Parathyroid adenoma (tissue), 2 donors: Measurements from ENCODE around the gene MYO15B.
"Not testable (repeated sequence)": the region's sequence is repeated elsewhere in the genome, so short reads cannot be mapped to it uniquely, and the experiment has no call there.

ENCODE experiments used
- H2AFZ ChIP-seq: fragments of 300-600 bp; sonication (generic); one replicate; pipeline ENCODE4 v1.7.0; 2017; ENCODE audit warnings: antibody characterized with exemption, mild to moderate bottlenecking
- H3K27ac ChIP-seq: fragments of 300-600 bp; sonication (generic); one replicate; pipeline ENCODE4 v1.7.0; 2017
- H3K27me3 ChIP-seq: fragments of 300-600 bp; sonication (generic); one replicate; pipeline ENCODE4 v1.7.0; 2017; ENCODE audit warnings: low read length; ENCODE audit not compliant: control insufficient read depth, insufficient read depth
- H3K36me3 ChIP-seq: fragments of 300-600 bp; sonication (generic); one replicate; pipeline ENCODE4 v1.7.0; 2017; ENCODE audit warnings: low read length; ENCODE audit not compliant: control insufficient read depth, insufficient read depth
- H3K4me1 ChIP-seq: fragments of 300-600 bp; sonication (generic); one replicate; pipeline ENCODE4 v1.7.0; 2017; ENCODE audit warnings: control low read depth
- H3K4me2 ChIP-seq: fragments of 300-600 bp; sonication (generic); one replicate; pipeline ENCODE4 v1.7.0; 2017; ENCODE audit warnings: low read length
- H3K4me3 ChIP-seq: fragments of 300-600 bp; sonication (generic); one replicate; pipeline ENCODE4 v1.7.0; 2017; ENCODE audit warnings: low read depth, low read length
- H3K79me2 ChIP-seq: fragments of 300-600 bp; sonication (generic); one replicate; pipeline ENCODE4 v1.7.0; 2017; ENCODE audit warnings: control low read depth
- H3K9ac ChIP-seq: fragments of 300-600 bp; sonication (generic); one replicate; pipeline ENCODE4 v1.7.0; 2017; ENCODE audit warnings: mild to moderate bottlenecking
- H3K9me3 ChIP-seq: fragments of 300-600 bp; sonication (generic); one replicate; pipeline ENCODE4 v1.7.0; 2017; ENCODE audit warnings: low read length; ENCODE audit not compliant: control insufficient read depth
- TF ChIP-seq, protein P1 (sequence below): fragments of 300-600 bp; sonication (generic); IDR thresholded peaks from one replicate; pipeline ENCODE4 v1.7.0; 2017; ENCODE audit warnings: antibody characterized with exemption, mild to moderate bottlenecking
- donor health status: primary hyperparathyroidism.

The MYO15B gene

DNA sequence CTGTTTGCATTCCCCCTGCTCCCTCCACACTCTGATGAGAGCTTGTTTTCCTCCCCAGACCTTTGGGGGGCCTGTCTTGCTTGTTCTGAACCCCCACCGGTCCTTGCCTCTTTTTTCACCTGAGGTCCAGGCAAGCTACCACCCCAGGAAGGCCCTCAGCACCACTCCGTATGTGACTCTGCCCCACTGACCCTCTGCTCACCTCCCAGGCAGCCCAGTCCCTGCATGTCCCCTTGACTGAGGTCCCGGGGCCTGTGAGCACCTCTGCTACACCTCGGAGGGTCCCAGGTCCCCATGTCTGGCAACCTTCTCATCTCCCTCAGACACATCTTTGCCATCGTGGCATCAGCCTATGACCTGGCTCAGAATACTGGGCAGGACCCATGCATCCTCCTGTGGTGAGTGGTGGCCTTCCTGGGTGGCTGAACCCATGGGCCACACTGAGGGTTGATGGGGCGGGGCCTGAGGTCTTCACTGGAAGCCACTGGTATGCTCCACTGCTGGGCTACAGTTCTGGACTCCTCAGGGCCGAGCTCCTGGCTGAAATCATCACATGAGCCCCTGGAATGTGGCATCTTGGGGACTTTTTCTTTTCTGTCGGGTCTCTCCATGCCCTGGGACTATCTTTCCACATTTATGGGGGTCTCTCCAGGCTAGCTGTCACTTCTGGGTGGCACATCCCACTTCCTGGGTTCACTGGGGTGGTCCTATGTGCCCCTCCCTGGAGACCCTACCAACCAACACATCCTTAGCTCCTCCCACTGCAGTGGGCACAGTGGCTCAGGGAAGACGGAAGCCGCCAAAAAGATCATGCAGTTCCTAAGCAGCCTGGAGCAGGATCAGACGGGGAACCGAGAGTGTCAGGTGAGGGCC, 3.5 kb downstream of the MYO15B start:
- TF ChIP-seq, protein P1, sequence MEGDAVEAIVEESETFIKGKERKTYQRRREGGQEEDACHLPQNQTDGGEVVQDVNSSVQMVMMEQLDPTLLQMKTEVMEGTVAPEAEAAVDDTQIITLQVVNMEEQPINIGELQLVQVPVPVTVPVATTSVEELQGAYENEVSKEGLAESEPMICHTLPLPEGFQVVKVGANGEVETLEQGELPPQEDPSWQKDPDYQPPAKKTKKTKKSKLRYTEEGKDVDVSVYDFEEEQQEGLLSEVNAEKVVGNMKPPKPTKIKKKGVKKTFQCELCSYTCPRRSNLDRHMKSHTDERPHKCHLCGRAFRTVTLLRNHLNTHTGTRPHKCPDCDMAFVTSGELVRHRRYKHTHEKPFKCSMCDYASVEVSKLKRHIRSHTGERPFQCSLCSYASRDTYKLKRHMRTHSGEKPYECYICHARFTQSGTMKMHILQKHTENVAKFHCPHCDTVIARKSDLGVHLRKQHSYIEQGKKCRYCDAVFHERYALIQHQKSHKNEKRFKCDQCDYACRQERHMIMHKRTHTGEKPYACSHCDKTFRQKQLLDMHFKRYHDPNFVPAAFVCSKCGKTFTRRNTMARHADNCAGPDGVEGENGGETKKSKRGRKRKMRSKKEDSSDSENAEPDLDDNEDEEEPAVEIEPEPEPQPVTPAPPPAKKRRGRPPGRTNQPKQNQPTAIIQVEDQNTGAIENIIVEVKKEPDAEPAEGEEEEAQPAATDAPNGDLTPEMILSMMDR, result no peak
- no peaks in the 10 kb centered on the region for H3K4me1 ChIP-seq
- H3K36me3 ChIP-seq, result no peaks in the 10 kb centered on the region
- H3K4me3 ChIP-seq, result no peak overlapping the region
- no peak overlapping the region for H2AFZ ChIP-seq
- H3K27me3 ChIP-seq, result no peaks in the 10 kb centered on the region
- no peaks in the 10 kb centered on the region for H3K9me3 ChIP-seq
- no peaks in the 10 kb centered on the region for H3K79me2 ChIP-seq
- no peak overlapping the region for H3K4me2 ChIP-seq
- H3K27ac ChIP-seq, result no peak overlapping the region
- H3K9ac ChIP-seq, result no peak overlapping the region

DNA sequence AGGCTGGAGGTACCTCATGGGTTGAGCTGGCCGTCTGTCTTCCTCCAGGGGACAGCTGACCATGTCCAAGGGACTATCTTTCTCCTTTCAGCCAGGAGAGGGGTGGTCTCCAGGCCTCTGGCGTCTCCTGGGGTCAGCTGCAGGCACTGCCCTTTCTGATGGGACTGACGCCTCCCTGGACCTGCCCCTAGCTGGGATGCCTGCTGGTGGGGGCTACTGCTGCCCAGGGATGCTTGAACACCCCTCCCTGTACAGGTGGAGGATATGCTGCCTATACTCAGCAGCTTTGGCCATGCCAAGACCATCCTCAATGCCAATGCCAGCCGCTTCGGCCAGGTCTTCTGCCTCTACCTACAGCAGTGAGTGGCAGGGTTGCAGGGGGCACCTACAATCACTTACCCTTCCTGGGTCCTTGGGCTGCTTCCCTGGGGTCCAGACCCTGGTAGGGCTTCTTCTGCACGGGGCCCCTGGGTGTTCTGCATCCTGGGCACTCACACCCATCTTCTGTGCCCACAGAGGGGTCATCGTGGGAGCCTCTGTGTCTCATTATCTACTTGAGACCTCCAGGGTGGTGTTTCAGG, 4.2 kb downstream of the MYO15B start:
- Histone ChIP-seq H3K27me3 (no peaks in the 10 kb centered on the region), H3K9me3 (no peaks in the 10 kb centered on the region), H3K4me1 (no peaks in the 10 kb centered on the region), H3K4me2 (no peak overlapping the region), H3K4me3 (no peak overlapping the region), H3K36me3 (no peaks in the 10 kb centered on the region), H3K9ac (no peak overlapping the region), H3K27ac (no peak overlapping the region), H3K79me2 (no peaks in the 10 kb centered on the region), H2AFZ (no peak overlapping the region)
- TF ChIP-seq, protein P1, result no peak

DNA sequence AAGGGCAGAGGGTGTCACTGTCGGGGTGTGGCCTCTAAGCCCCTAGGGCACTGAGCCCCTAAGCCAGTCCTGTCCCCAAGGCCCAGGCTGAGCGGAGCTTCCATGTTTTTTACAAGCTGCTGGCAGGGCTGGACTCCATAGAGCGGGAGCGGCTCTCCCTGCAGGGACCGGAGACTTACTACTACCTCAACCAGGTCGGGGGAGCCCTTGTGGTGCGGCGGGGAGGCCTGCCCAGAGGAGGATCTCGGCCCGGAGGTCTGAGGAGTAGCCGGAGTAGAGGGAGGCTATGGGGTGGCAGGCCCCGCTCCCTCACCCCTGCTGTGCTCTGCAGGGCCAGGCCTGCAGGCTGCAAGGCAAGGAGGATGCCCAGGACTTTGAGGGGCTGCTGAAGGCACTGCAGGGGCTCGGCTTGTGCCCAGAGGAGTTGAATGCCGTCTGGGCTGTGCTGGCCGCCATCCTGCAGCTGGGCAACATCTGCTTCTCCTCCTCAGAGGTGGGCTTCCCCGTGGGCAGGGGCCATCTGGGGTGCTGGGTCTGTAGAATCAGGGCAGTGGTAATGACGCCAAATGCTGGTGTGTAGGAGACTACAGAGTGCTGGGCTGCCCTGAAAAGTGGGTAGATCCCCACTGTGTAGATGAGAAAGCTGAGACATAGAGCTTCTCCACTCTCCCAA, 4.9 kb downstream of the MYO15B start:
- no peaks in the 10 kb centered on the region for H3K36me3 ChIP-seq
- TF ChIP-seq, protein P1, result no peak
- H3K4me3 ChIP-seq, result no peak overlapping the region
- no peak overlapping the region for H3K9ac ChIP-seq
- no peaks in the 10 kb centered on the region for H3K27me3 ChIP-seq
- no peaks in the 10 kb centered on the region for H3K4me1 ChIP-seq
- no peaks in the 10 kb centered on the region for H3K9me3 ChIP-seq
- H3K4me2 ChIP-seq, result no peak overlapping the region
- H2AFZ ChIP-seq, result no peak overlapping the region
- no peak overlapping the region for H3K27ac ChIP-seq
- no peaks in the 10 kb centered on the region for H3K79me2 ChIP-seq

- H3K9me3 ChIP-seq, H2AFZ ChIP-seq, H3K9ac ChIP-seq, H3K79me2 ChIP-seq, H3K4me3 ChIP-seq, H3K36me3 ChIP-seq, H3K27me3 ChIP-seq, H3K4me1 ChIP-seq, H3K4me2 ChIP-seq, H3K27ac ChIP-seq: not testable (repeated sequence)
Observed at GRCh38 chr17:75593430-75593829, 5.8 kb downstream of the MYO15B start.

GRCh38 chr17:75594499-75595283, 7.1 kb downstream of the MYO15B start:
- H3K79me2 ChIP-seq, result no peaks in the 10 kb centered on the region
- no peak overlapping the region for H3K27ac ChIP-seq
- H3K9me3 ChIP-seq, result no peaks in the 10 kb centered on the region
- no peak overlapping the region for H2AFZ ChIP-seq
- no peak overlapping the region for H3K4me3 ChIP-seq
- no peaks in the 10 kb centered on the region for H3K36me3 ChIP-seq
- H3K27me3 ChIP-seq, result no peaks in the 10 kb centered on the region
- no peak overlapping the region for H3K9ac ChIP-seq
- H3K4me2 ChIP-seq, result no peak overlapping the region
- H3K4me1 ChIP-seq, result no peaks in the 10 kb centered on the region
- TF ChIP-seq, protein P1, result no peak
